GM12865 (cell line): ENCODE data around the gene BANP.

ENCODE experiments used
- DNase-seq: peaks from one replicate; pipeline ENCODE4 v3.0.0; 2010; ENCODE audit warnings: low read depth
- H3K4me3 ChIP-seq: 2 replicates; pipeline ENCODE4 v1.5.1; 2011; ENCODE audit warnings: mild to moderate bottlenecking, low read depth, low read length, control low read depth
- CTCF ChIP-seq: IDR thresholded peaks from 2 replicates; pipeline ENCODE4 v1.5.1; 2011; ENCODE audit warnings: low read length, control low read depth, low read depth, inconsistent platforms; ENCODE audit not compliant: insufficient read depth; ENCODE audit errors: missing control alignments

Gene BANP

DNA sequence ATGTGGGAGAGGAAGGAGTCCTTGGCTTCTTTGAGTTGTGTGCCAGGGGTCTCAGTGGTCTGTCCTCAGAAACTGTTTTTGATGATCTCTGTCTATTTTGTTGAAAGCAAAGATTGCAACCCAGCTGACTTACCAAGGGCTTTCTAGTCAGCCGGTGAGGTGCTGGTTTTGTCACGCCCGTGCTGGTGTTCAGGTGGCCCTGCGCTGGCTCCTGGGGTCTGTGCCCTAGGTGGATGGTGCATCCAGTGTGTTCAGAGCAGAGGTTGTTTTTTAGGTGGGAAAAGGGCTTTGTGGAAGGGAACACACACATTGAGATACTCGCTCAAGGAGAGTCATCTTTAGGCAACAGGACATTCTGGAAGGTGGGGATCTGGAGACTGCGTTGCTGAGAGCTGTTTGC is 51.0 kb downstream of the BANP start:
- H3K4me3 ChIP-seq = no peak overlapping the region
- no peak for DNase-seq
- no peak for TF ChIP-seq CTCF

- no peak overlapping the region for H3K4me3 ChIP-seq
- no peak for TF ChIP-seq CTCF
Measured at GRCh38 chr16:88002749-88003148, 51.5 kb downstream of the BANP start.

DNA sequence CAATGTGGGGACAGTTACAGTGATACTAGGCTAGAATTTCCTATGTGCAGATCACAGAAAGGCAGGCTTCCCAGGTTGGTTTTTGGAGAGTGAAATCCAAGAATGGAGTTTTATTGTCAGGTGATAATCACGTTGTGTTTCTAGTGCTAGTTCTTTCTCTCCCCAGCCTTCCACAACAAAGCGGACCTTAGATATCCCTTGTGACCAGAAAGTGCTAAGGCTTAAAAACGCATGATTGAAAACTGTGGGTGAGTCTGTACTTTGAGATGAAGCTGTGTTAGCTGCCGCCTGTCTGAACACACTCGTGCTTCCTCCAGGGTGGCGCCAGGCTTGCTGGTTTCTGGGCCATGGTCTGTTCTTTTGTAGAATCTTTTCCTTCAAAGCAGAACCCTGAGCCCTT is 52.1 kb downstream of the BANP start:
- no peak for DNase-seq
- no peak overlapping the region for H3K4me3 ChIP-seq
- no peak for TF ChIP-seq CTCF

More at GRCh38 chr16:88002749-88003148, 51.5 kb downstream of the BANP start:
- no peak for DNase-seq

GRCh38 chr16:88003736-88004135 is 52.5 kb downstream of the BANP start:
- no peak for TF ChIP-seq CTCF
- DNase-seq = no peak
- no peak overlapping the region for H3K4me3 ChIP-seq

GRCh38 chr16:88004391-88004790 is 53.2 kb downstream of the BANP start:
- H3K4me3 ChIP-seq = no peak overlapping the region
- no peak for TF ChIP-seq CTCF
- DNase-seq = no peak

DNA sequence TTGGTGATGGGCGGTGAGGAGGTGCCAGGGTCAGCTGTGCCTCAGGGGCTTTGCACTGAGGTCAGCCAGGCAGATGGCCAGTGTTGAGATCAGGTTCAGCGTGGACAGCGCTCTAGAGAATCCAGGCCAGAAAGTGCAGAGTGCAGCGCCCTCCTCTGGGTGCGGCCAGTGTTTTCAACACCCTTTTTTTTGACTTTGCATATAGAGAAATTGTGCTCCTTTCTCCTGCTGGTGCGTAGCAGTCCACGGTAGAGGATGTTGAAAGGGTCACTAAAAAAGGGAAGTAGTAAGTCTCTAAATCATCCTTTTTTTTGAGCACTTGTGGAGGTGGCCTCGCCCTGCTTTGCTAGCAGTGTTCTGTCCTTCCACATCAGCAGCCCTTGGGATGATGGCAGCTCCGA is 53.9 kb downstream of the BANP start:
- no peak for DNase-seq
- TF ChIP-seq CTCF = no peak
- no peak overlapping the region for H3K4me3 ChIP-seq

- H3K4me3 ChIP-seq = no peak overlapping the region
- no peak for DNase-seq
- TF ChIP-seq CTCF = no peak
Measured at GRCh38 chr16:88005968-88006367, 54.7 kb downstream of the BANP start.
